Activated CD4-positive, alpha-beta T cell treated with anti-CD3 and anti-CD28 coated beads, Interleukin-10, Interleukin-2, amounts not matched to agents 100 ng/mL and 50 ng/mL, durations not matched to agents 16 hours and 8 hours (primary cell): ENCODE data around the gene UMAD1.

ENCODE experiments used
- DNase-seq: peaks from one replicate; pipeline ENCODE4 v3.0.0-alpha.2; 2020

UMAD1 gene

GRCh38 chr7:7850150-7850549 lies 209.6 kb downstream of the UMAD1 start:
- no peak for DNase-seq

GRCh38 chr7:7851381-7851780 lies 210.8 kb downstream of the UMAD1 start:
- peak; percentile 23 for DNase-seq

DNA sequence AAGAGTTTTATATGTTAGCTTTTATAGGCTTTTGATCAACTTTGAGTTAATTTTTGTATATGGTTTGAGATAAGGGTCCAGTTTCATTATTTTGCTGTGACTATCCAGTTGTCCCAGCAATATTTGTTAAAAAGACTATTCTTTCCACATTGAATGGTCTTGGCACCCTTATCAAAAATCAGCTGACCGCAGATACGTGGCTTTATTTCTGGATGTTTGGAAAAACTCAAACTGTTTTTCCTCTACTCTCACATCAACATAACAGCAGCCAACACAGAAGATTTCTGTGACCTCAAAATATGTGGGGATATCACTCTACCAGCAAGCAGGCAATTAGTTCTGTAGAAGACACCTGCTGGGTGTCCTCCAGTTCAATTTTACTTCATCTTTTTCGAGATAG lies 211.4 kb downstream of the UMAD1 start:
- no peak for DNase-seq

GRCh38 chr7:7857143-7857583 lies 216.6 kb downstream of the UMAD1 start:
- no peak for DNase-seq

DNA sequence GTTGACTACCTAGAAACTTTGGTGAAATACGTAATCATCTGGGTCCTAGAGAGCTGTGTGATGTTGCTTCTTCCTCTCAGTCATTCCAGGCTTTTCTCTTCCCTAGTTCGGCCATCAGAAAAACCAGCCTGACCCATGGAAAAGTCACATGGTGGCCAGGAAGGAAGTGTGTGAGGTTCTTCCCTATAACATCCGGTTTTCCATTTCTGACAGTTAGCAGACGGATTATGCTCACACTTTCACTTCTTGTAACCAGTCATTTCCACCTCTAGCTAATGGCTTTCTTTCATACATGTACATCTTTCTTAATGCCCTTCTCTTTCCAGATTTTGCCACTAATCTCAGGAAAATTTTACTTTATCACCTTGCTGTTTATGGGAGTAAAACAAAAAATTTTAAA lies 218.0 kb downstream of the UMAD1 start:
- DNase-seq: no peak

DNA sequence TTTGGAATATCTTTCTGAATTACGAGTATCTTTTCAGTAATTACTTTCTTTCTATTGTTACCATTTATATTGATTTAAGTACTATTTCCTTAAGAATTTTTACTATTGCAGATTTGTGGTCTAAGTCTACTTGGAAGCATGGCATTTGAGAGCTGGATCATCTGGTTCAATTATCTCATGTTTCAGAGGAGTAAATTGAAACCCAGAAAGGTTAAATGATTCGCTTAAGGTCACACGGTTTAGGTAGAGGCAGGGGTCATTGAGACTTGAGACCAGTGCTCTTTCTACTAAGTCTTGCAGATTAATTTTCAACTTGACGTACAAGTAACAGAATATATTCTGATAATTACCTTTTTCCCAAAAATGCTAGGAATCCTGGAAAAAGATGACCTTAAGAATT lies 218.9 kb downstream of the UMAD1 start:
- DNase-seq: no peak

GRCh38 chr7:7861211-7861633 lies 220.7 kb downstream of the UMAD1 start:
- peak; percentile 49 for DNase-seq

GRCh38 chr7:7862393-7862792 lies 221.8 kb downstream of the UMAD1 start:
- no peak for DNase-seq

GRCh38 chr7:7867846-7868571 lies 227.5 kb downstream of the UMAD1 start:
- no peak for DNase-seq

DNA sequence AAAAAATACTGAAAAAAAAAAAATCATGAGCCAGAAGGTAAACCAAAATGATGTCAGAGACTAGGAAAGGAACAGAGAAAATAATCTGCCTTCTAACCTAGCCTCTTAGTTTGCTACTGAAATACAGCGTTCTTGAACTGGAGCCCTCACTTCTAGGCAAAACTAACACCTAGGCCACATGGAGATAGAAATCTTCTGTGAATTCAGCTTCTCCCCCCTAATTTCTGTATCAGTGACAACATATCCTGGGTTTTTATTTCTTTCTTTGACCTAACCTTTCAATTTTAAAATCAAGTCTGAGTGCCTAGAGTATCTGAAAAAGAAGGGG lies 228.0 kb downstream of the UMAD1 start:
- no peak for DNase-seq

- DNase-seq: no peak
These were observed 228.5 kb downstream of the UMAD1 start for GRCh38 chr7:7869036-7869435.

- no peak for DNase-seq
These were observed 229.1 kb downstream of the UMAD1 start for GRCh38 chr7:7869651-7870050.

- no peak for DNase-seq
These were observed 230.0 kb downstream of the UMAD1 start for GRCh38 chr7:7870555-7870954.

DNA sequence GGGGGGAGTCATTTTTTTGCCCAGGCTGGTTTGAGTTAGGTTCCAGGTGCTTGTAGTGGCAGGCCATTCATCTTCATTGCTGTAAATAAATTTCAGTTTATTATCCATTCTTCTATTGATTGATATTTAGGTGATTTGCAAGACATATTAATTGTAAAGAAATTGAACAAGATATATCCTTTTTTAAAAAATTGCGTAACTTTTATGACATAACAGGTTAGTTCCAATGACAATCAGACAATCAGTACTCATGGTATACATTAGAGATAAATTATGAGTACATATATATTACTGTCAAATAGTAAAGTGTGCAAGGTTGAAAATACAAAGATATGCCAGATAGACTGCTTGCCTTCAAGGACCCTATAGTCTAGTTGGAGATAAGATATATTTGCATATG lies 235.9 kb downstream of the UMAD1 start:
- DNase-seq: no peak

- no peak for DNase-seq
These were observed 241.0 kb downstream of the UMAD1 start for GRCh38 chr7:7881581-7881980.

- no peak for DNase-seq
These were observed 242.3 kb downstream of the UMAD1 start for GRCh38 chr7:7882888-7883287.

DNA sequence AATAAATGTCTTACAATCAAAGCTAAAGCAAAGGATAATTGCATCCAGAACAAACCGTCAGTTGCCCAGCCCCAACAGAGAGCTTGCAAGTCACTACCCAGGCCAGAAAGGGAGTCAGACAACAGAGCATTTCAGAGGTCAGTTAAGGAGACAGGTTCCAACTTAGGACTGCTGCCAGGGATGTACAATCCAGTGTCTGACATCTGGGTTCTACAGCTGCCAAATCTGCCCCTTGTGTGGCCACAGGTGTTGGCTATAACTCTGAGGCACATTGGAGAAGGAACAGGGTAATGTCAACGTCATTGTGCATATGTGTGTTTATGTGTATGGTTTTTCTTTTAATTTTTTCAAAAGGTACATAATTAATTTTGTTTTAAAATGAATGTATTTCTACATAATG lies 242.8 kb downstream of the UMAD1 start:
- no peak for DNase-seq

- no peak for DNase-seq
These were observed 244.3 kb downstream of the UMAD1 start for GRCh38 chr7:7884855-7885254.

DNA sequence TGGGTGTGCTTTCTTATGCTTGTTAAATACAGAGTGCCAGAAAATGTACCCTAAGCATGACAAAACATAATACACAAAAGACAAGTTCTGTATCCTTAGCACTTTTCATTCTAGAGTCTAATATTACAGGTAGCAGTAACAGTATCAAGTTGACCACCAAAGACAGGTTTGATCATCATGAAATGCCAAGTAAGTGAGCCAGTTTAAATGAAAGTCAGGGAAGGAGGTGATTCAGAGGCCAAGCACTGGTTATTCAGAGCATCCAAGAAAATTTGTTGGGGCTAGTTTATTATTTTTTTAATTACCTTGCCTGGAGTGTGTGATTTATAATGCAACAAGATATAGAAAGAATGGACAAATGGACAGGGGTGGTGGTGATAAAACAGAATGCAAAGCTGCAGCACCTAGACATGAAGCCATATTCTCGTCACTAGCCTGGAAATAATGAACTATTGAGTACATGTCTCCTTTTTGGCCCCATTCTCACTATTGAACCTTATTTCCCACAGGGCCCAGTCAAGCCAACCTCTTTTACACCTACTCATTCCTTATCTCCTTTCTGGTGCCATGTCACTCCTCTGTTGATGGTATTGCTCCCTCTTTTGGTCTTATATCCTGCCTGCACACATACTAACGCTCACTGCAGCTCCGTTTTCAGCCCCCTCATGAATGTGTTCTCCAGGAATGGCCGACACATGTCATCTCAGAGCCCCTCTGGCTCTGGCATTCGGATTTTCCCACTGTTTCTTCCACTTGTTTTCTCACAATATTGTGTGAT lies 249.4 kb downstream of the UMAD1 start:
- DNase-seq: no peak

DNA sequence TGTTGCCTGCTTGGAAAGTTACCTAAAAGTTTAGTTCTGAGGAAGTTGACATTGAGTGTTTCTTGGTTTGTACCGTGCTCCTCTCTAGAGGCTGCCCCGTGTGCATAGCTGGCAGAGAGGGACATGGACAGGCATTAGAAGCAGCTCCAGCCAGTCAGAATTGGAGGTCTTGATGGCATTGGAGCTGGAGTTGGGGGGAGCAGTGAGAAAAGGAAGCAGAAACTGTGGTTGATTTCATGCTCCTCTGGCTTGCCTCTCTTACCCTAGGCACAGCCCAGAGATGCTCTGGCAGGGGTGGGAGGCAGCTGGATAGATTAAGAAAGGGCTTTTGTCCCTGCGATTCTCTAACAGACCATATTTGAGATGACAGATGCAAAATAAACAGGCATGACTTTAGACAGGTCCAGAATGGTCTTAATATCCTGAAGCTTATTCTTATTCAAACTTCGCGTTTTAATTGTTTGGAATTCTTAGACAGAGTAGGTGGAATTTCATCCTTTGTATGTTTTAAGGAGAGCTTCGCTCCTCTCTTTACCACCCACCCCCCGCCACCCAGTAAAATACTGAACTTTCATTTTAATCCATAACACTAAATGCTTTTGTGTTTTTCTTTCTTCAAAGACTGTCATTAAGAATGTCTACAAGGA lies 254.6 kb downstream of the UMAD1 start:
- no peak for DNase-seq

- no peak for DNase-seq
These were observed 255.2 kb downstream of the UMAD1 start for GRCh38 chr7:7895754-7896153.

- DNase-seq: no peak
These were observed 257.0 kb downstream of the UMAD1 start for GRCh38 chr7:7897509-7897908.

DNA sequence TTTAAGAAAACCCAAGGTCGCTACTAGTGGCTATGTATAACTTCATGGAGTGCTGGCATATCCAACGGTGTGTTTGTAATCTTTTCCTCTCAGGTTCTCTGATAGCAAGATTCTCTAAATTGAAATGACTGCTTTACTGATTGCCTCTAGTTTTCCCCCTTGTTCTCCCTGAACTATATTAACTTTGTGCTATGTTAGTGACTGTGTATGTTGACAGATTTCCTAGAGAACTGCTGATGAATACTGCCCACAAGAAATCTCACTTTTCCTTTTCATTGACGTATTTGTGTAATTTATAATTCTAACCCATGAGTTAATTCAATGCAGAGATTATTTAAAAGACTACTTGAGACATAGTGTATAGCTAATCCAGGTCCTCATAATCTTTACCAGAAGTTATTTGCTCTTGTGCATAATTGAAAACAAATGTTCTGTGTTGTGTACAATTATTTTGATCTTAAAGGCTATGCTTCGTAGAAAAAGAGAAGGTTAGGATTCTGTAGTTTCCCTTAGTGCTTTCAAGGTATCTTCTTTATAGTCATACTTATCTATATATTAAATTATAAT lies 257.5 kb downstream of the UMAD1 start:
- no peak for DNase-seq

DNA sequence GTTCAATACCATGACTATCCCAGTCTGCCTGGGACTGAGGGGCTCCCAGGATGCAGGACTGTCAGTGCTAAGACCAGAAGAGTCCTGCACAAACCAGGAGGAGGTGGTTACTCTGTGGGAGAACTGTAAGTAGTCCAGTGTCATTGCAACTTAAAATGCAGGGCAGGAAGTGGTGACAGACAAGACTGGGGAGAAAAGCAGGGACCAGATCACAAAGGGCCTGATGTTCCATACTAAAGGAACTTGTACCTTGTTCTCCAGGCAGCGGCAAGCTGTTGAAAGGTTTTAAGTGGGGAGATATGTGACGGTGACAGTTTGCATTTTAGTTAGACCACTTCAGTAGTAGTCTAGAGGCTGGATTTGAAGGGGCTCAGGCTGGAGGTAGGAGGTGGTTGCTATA lies 262.3 kb downstream of the UMAD1 start:
- no peak for DNase-seq
